HCT116 (cell line): ENCODE data around the gene PCDH9. TPM values are rescaled to one million over a fixed set of nuclear protein-coding genes. Genes with fewer than 3 reads are reported as not detected.

Experiments
- ATAC-seq: fragments of 200-7000 bp; cut with Tn5 transposase; 2 replicates; pipeline ENCODE4 v1.9.1; 2020; ENCODE audit warnings: mild to moderate bottlenecking, moderate library complexity
- BruUV-seq: library from RNA; stranded (reverse); fragments of 400-500 nt; replicated peaks from 2 replicates; lab custom pipeline; 2021; lab: Mats Ljungman, UMichigan
- CTCF ChIA-PET: fragments of 300-600 bp; sonication (Branson Sonifier 250); formaldehyde crosslinking; loops from one replicate; lab custom pipeline; 2021; ENCODE audit warnings: antibody characterized with exemption; lab: Charles Lee
- POLR2A ChIA-PET: fragments of 300-600, 350-600 bp; sonication (Branson Sonifier 250); formaldehyde crosslinking; loops from one replicate; lab custom pipeline; 2021; ENCODE audit warnings: antibody characterized with exemption; lab: Charles Lee
- RAD21 ChIA-PET, 2 experiments: fragments of 300-600 bp; sonication (Branson Sonifier 250); formaldehyde crosslinking; loops; one replicate each; lab custom pipeline; 2023; ENCODE audit warnings: low total read pairs in 2 of 2; ENCODE audit not compliant: uncharacterized antibody in 2 of 2, unreplicated experiment in 2 of 2, low non-redundant PET in 1 of 2; lab: Charles Lee
- DNase-seq: peaks from one replicate; pipeline ENCODE4 v3.0.0-alpha.2; 2010; ENCODE audit warnings: low read depth, low spot score
- H2AFZ ChIP-seq: fragments of 200-600 bp; shearing (Covaris generic), sonication (generic); 2 replicates; pipeline ENCODE4 v1.6.1; 2017; ENCODE audit warnings: low read depth, mixed run types, mixed read lengths, antibody characterized with exemption, low read length; ENCODE audit not compliant: poor library complexity, severe bottlenecking
- H3K27ac ChIP-seq: 2 replicates; pipeline ENCODE4 v1.5.1; 2012; ENCODE audit warnings: low read depth, low read length
- H3K27me3 ChIP-seq: fragments of 200-600 bp; sonication (generic); 2 replicates; pipeline ENCODE4 v1.6.1; 2016; ENCODE audit warnings: mixed run types, low read length, mixed read lengths; ENCODE audit not compliant: insufficient read depth
- H3K36me3 ChIP-seq, 2 experiments: fragments of 200-500 bp in 1 of 2; fragments of 200-600 bp in 1 of 2; sonication (Bioruptor generic) in 1 of 2; sonication (generic) in 1 of 2; 2 replicates each; pipeline versions ENCODE4 v1.5.1 to v1.6.1; 2014 to 2016; ENCODE audit warnings: low read length in 2 of 2, inconsistent platforms in 1 of 2, mixed read lengths in 1 of 2, mixed run types in 1 of 2; ENCODE audit not compliant: insufficient read depth in 2 of 2, control insufficient read depth in 1 of 2
- H3K4me1 ChIP-seq, 2 experiments: fragments of 200-600 bp in 1 of 2; sonication (generic) in 1 of 2; 2 replicates each; pipeline versions ENCODE4 v1.5.1 to v1.6.1; 2012 to 2017; ENCODE audit warnings: low read length in 2 of 2, inconsistent platforms in 1 of 2, mild to moderate bottlenecking in 1 of 2, mixed read lengths in 1 of 2, mixed run types in 1 of 2, moderate library complexity in 1 of 2; ENCODE audit not compliant: insufficient read depth in 2 of 2, control insufficient read depth in 1 of 2
- H3K4me2 ChIP-seq: fragments of 200-600 bp; sonication (generic); 2 replicates; pipeline ENCODE4 v1.6.1; 2017; ENCODE audit warnings: mixed run types, low read length, mixed read lengths
- H3K4me3 ChIP-seq, 2 experiments: fragments of 200-600 bp in 1 of 2; sonication (generic) in 1 of 2; replicated peaks in 1 of 2; 2 replicates each; pipeline ENCODE4 v1.5.1; 2011 to 2016; ENCODE audit warnings: low read length in 2 of 2, control low read depth in 1 of 2, low read depth in 1 of 2, mild to moderate bottlenecking in 1 of 2, mixed read lengths in 1 of 2, mixed run types in 1 of 2
- H3K79me2 ChIP-seq: fragments of 200-600 bp; sonication (generic); 2 replicates; pipeline ENCODE4 v1.6.1; 2017; ENCODE audit warnings: mild to moderate bottlenecking, mixed run types, low read length, moderate library complexity, mixed read lengths; ENCODE audit not compliant: insufficient read depth
- H3K9ac ChIP-seq: fragments of 200-600 bp; sonication (generic); 2 replicates; pipeline ENCODE4 v1.6.1; 2016; ENCODE audit warnings: low read length, mixed read lengths
- H3K9me2 ChIP-seq: fragments of 200-600 bp; sonication (generic), shearing (Covaris generic); 2 replicates; pipeline ENCODE4 v1.6.1; 2017; ENCODE audit warnings: mixed run types, mild to moderate bottlenecking, moderate library complexity; ENCODE audit not compliant: insufficient read depth
- H3K9me3 ChIP-seq, 2 experiments: fragments of 200-500 bp in 1 of 2; fragments of 200-600 bp in 1 of 2; sonication (Bioruptor generic) in 1 of 2; sonication (generic) in 1 of 2; 2 replicates each; pipeline ENCODE4 v1.6.1; 2014 to 2017; ENCODE audit warnings: low read length in 2 of 2, mixed read lengths in 2 of 2, inconsistent platforms in 1 of 2, low read depth in 1 of 2, mild to moderate bottlenecking in 1 of 2, mixed run types in 1 of 2, moderate library complexity in 1 of 2; ENCODE audit not compliant: control insufficient read depth in 1 of 2, insufficient read depth in 1 of 2
- H4K20me1 ChIP-seq: fragments of 200-600 bp; sonication (generic), shearing (Covaris generic); 2 replicates; pipeline ENCODE4 v1.6.1; 2017; ENCODE audit warnings: mixed run types, mild to moderate bottlenecking, moderate library complexity; ENCODE audit not compliant: insufficient read depth
- CBX3 ChIP-seq: IDR thresholded peaks from 2 replicates; pipeline ENCODE4 v1.6.1; 2012; ENCODE audit warnings: low read depth
- CEBPB ChIP-seq: IDR thresholded peaks from 2 replicates; pipeline ENCODE4 v1.6.1; 2012; ENCODE audit warnings: low read depth
- EGR1 ChIP-seq: IDR thresholded peaks from 2 replicates; pipeline ENCODE4 v1.6.1; 2012; ENCODE audit warnings: low read depth
- ELF1 ChIP-seq: IDR thresholded peaks from 2 replicates; pipeline ENCODE4 v1.6.1; 2012; ENCODE audit warnings: low read depth, borderline replicate concordance
- EZH2 ChIP-seq: fragments of 200-600 bp; sonication (generic); IDR thresholded peaks from 2 replicates; pipeline ENCODE4 v1.6.1; 2017; ENCODE audit warnings: antibody characterized with exemption, mixed run types
- EZH2phosphoT487 ChIP-seq: fragments of 200-600 bp; IDR thresholded peaks from 2 replicates; pipeline ENCODE4 v1.6.1; 2018; ENCODE audit warnings: antibody characterized with exemption, borderline replicate concordance
- FOSL1 ChIP-seq: IDR thresholded peaks from 2 replicates; pipeline ENCODE4 v1.6.1; 2012; ENCODE audit warnings: low read depth
- POLR2A ChIP-seq: IDR thresholded peaks from 2 replicates; pipeline ENCODE4 v1.7.0; 2011; ENCODE audit warnings: borderline replicate concordance; ENCODE audit not compliant: insufficient read depth, insufficient read length; ENCODE audit errors: extremely low read depth
- POLR2AphosphoS5 ChIP-seq: IDR thresholded peaks from 2 replicates; pipeline ENCODE4 v1.6.1; 2011; ENCODE audit warnings: mild to moderate bottlenecking, low read depth, low read length, moderate library complexity
- SIN3A ChIP-seq: IDR thresholded peaks from 2 replicates; pipeline ENCODE4 v1.6.1; 2012; ENCODE audit warnings: low read depth
- SP1 ChIP-seq: IDR thresholded peaks from 2 replicates; pipeline ENCODE4 v1.6.1; 2012; ENCODE audit warnings: low read depth
- TCF7L2 ChIP-seq: IDR thresholded peaks from 2 replicates; pipeline ENCODE4 v1.7.0; 2011; ENCODE audit warnings: borderline replicate concordance, inconsistent platforms; ENCODE audit not compliant: insufficient read depth, insufficient read length; ENCODE audit errors: extremely low read depth
- YY1 ChIP-seq: IDR thresholded peaks from 2 replicates; pipeline ENCODE4 v1.6.1; 2011; ENCODE audit warnings: low read length, low read depth, moderate library complexity, mild to moderate bottlenecking; ENCODE audit not compliant: insufficient replicate concordance; ENCODE audit errors: extremely low read depth
- ZFX ChIP-seq: fragments of 450-650 bp; IDR thresholded peaks from 2 replicates; pipeline ENCODE4 v1.6.1; 2017
- ZNF274 ChIP-seq: fragments of 200-500 bp; sonication (Bioruptor generic); IDR thresholded peaks from 2 replicates; pipeline ENCODE4 v1.6.1; 2014; ENCODE audit warnings: mild to moderate bottlenecking, low read depth, low read length, inconsistent platforms
- intact Hi-C: fragments of 100-400 bp; cut with micrococcal nuclease; formaldehyde crosslinking; loops from 2 replicates; pipeline ENCODE4 v1.10.0; 2022
- total RNA-seq: library from RNA; stranded (reverse); gene quantifications from one replicate; pipeline ENCODE4 v1.2.1, GENCODE V29; 2021; ENCODE audit not compliant: unreplicated experiment
- TF ChIP-seq, protein P1 (sequence below): IDR thresholded peaks from 2 replicates; pipeline ENCODE4 v1.6.1; 2012

Gene PCDH9
- total RNA-seq, 1 experiment from 2014 or later: 0.02 TPM

DNA sequence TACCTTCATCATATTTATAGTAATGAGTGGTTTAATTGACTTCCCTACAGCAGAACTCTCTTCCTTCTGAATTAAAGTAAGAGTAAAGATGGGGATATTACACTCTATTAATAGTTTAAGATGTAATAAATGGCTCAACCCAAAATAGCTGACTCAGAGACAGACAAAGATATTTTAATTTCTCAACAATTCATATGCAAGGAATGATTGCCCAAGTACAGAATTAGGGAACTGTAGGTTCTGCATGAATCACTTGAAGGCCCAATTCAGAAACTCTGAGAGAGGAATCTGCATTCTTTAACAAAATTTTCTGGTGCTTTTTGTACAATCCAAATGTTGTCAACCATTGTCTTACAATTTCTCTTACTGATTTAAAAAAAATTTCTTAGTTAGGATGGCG lies 42.9 kb upstream of the PCDH9 start:
- H3K79me2 ChIP-seq: no peaks in the 10 kb centered on the region
- H3K4me3 ChIP-seq: no peak overlapping the region
- H2AFZ ChIP-seq: no peak overlapping the region
- intact Hi-C loops: no loop called here
- H3K9ac ChIP-seq: no peak overlapping the region
- TF ChIP-seq, protein P1, sequence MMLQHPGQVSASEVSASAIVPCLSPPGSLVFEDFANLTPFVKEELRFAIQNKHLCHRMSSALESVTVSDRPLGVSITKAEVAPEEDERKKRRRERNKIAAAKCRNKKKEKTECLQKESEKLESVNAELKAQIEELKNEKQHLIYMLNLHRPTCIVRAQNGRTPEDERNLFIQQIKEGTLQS: no peak
- TF ChIP-seq, all 23 proteins: peak for 0
- H3K9me3 ChIP-seq: no peaks in the 10 kb centered on the region
- no peaks in the 10 kb centered on the region for H3K9me2 ChIP-seq
- BruUV-seq: no TSS peak
- H3K4me2 ChIP-seq: no peak overlapping the region
- H3K27me3 ChIP-seq: no peaks in the 10 kb centered on the region
- POLR2A ChIA-PET: no interaction called here
- RAD21 ChIA-PET: no interaction called here
- H3K4me1 ChIP-seq: no peaks in the 10 kb centered on the region
- no peaks in the 10 kb centered on the region for H3K36me3 ChIP-seq
- CTCF ChIA-PET: no interaction called here
- no peaks in the 10 kb centered on the region for H4K20me1 ChIP-seq
- DNase-seq (no peak), ATAC-seq (no peak)
- H3K27ac ChIP-seq: no peak overlapping the region

DNA sequence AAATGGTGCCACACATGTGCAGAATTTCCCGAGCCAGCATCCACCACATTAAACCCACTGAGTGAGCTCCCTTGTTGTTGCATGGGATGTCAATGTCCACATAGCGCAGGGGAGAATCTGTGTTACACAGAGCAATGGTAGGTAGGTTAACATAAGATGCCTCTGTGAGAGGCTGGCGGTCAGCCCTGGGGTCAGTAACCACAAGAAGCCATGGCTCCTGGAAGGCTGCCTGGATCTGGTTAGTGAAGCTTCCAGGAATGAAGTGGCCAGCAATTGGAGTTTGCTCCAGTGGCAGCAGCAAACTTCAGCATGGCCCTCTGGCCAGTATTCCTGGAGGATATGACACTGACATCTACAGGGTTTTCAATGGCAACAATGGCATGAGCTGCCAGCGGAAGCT lies 37.0 kb upstream of the PCDH9 start:
- TF ChIP-seq EZH2phosphoT487 (no peak), SIN3A (no peak), CEBPB (no peak), ZFX (no peak), POLR2A (no peak), EGR1 (no peak), SP1 (no peak), YY1 (no peak), ZNF274 (no peak), FOSL1 (no peak), ELF1 (no peak), CBX3 (no peak), EZH2 (no peak), POLR2AphosphoS5 (no peak), TCF7L2 (no peak)
- TF ChIP-seq, protein P1: no peak
- POLR2A ChIA-PET: no interaction called here
- BruUV-seq: no TSS peak

More for the DNA sequence above, 37.0 kb upstream of the PCDH9 start:
- Histone ChIP-seq H3K79me2 (no peaks in the 10 kb centered on the region), H3K27ac (no peak overlapping the region), H3K4me3 (no peak overlapping the region), H3K9ac (no peak overlapping the region), H3K9me2 (no peaks in the 10 kb centered on the region), H3K36me3 (no peaks in the 10 kb centered on the region), H3K27me3 (no peaks in the 10 kb centered on the region), H4K20me1 (no peaks in the 10 kb centered on the region), H3K9me3 (no peaks in the 10 kb centered on the region), H3K4me1 (no peaks in the 10 kb centered on the region), H3K4me2 (no peak overlapping the region), H2AFZ (no peak overlapping the region)
- intact Hi-C loops: no loop called here
- ATAC-seq (no peak), DNase-seq (no peak)
- ChIA-PET RAD21 (no interaction called here), CTCF (no interaction called here)
